HS-5 (cell line): ENCODE results near the gene SLCO2B1.

Experiments used
- DNase-seq: peaks from one replicate; pipeline ENCODE4 v3.0.0-alpha.2; 2012; ENCODE audit warnings: low read depth

Gene SLCO2B1

DNA sequence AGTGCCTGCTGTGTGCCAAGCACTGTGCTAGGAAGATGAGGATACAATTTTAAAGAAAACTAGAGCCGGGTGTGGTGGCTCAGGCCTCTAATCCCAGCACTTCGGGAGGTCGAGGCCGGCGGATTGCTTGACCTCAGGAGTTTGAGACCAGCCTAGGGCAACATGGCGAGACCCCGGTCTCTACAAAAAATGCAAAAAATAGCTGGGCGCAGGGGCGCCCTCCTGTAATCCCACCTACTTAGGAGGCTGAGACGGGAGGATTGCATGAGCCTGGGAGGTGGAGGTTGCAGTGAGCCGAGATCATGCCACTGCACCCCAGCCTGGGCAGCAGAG, 98.0 kb downstream of the SLCO2B1 start:
- DNase-seq, result no peak

DNA sequence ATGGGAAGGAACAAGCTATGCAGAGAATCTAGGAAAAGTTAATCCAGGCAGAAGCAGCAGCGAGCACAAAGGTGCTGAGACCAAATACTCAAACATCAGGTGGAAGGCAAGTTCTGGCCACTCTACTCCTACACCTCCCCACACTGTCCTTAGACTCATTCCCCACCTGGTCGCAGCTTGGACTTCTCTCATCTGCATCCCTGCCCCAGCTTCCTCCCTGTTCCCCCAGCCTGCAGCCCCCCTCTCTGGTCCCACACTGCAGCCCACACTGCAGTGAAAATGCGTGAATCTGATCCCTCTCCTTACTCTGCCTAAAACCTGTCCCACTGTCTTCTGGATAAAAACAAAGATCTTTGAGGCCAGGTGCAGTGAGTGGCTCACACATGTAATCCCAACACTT, 98.8 kb downstream of the SLCO2B1 start:
- DNase-seq, result no peak

DNA sequence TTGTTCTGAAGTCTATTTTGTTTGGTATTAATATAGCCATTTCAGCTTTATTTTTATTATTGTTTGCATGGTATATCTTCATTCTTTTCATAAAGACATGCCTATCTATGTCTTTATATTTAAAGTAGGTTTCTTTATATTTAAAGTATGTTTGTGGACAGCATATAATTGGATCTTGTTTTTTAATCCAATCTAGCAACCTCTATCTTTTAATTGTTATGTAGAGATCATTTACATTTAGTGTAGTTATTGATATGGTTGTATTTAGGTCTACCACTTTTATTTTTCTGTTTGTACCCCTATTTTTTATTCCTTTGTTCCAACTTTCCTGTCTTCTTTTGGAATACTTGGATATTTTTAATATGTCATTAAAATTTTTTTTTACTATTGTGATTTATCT, 103.4 kb downstream of the SLCO2B1 start:
- DNase-seq, result no peak
